GM19328 (cell line): Measurements from ENCODE around the gene SYNE3.

ENCODE experiments used
- ATAC-seq: cut with Tn5 transposase; IDR thresholded peaks from one replicate; pipeline ENCODE4 v1.9.1; 2021; ENCODE audit warnings: mild to moderate bottlenecking, moderate library complexity; ENCODE audit not compliant: unreplicated experiment

SYNE3 gene

GRCh38 chr14:95489214-95490137, 27.0 kb downstream of the SYNE3 start:
- no peak for ATAC-seq

- ATAC-seq, result no peak
Observed at GRCh38 chr14:95488376-95489213, 27.9 kb downstream of the SYNE3 start.

GRCh38 chr14:95487669-95488084, 28.8 kb downstream of the SYNE3 start:
- no peak for ATAC-seq

- no peak for ATAC-seq
Observed at GRCh38 chr14:95486875-95487668, 29.4 kb downstream of the SYNE3 start.

GRCh38 chr14:95485222-95485819, 31.1 kb downstream of the SYNE3 start:
- no peak for ATAC-seq

- no peak for ATAC-seq
Observed at GRCh38 chr14:95484296-95484695, 32.2 kb downstream of the SYNE3 start.

- no peak for ATAC-seq
Observed at GRCh38 chr14:95483309-95484165, 32.9 kb downstream of the SYNE3 start.

GRCh38 chr14:95482627-95483308, 33.7 kb downstream of the SYNE3 start:
- no peak for ATAC-seq

GRCh38 chr14:95481391-95482022, 34.9 kb downstream of the SYNE3 start:
- no peak for ATAC-seq

- no peak for ATAC-seq
Observed at GRCh38 chr14:95480887-95481226, 35.6 kb downstream of the SYNE3 start.

GRCh38 chr14:95480109-95480886, 36.2 kb downstream of the SYNE3 start:
- ATAC-seq, result no peak

- no peak for ATAC-seq
Observed at GRCh38 chr14:95479494-95479893, 37.0 kb downstream of the SYNE3 start.

- ATAC-seq, result no peak
Observed at GRCh38 chr14:95478818-95479217, 37.6 kb downstream of the SYNE3 start.

- ATAC-seq, result no peak
Observed at GRCh38 chr14:95478309-95478708, 38.1 kb downstream of the SYNE3 start.

GRCh38 chr14:95477411-95478269, 38.8 kb downstream of the SYNE3 start:
- ATAC-seq, result no peak

- no peak for ATAC-seq
Observed at GRCh38 chr14:95476747-95477146, 39.7 kb downstream of the SYNE3 start.
